GM21447 (cell line): ENCODE results near the gene ITPR1.

Experiments used
- ATAC-seq: cut with Tn5 transposase; IDR thresholded peaks from one replicate; pipeline ENCODE4 v1.9.1; 2021; ENCODE audit not compliant: unreplicated experiment

ITPR1 gene

GRCh38 chr3:4478261-4478660, 14.9 kb upstream of the ITPR1 start:
- ATAC-seq = no peak

- no peak for ATAC-seq
These were observed 1.3 kb upstream of the ITPR1 start for GRCh38 chr3:4491855-4492207.

GRCh38 chr3:4492208-4493013, 737 bp upstream of the ITPR1 start:
- ATAC-seq = peak; percentile 16

GRCh38 chr3:4493941-4494894, 1.1 kb downstream of the ITPR1 start:
- no peak for ATAC-seq

- peak; percentile 30 for ATAC-seq
These were observed 1.7 kb downstream of the ITPR1 start for GRCh38 chr3:4494895-4495264.

GRCh38 chr3:4495294-4496086, 2.3 kb downstream of the ITPR1 start:
- ATAC-seq = no peak

GRCh38 chr3:4496087-4496452, 2.9 kb downstream of the ITPR1 start:
- no peak for ATAC-seq

- no peak for ATAC-seq
These were observed 4.0 kb downstream of the ITPR1 start for GRCh38 chr3:4497005-4497692.

GRCh38 chr3:4497843-4498324, 4.7 kb downstream of the ITPR1 start:
- ATAC-seq = no peak

- no peak for ATAC-seq
These were observed 5.3 kb downstream of the ITPR1 start for GRCh38 chr3:4498446-4498845.

- no peak for ATAC-seq
These were observed 8.3 kb downstream of the ITPR1 start for GRCh38 chr3:4501437-4501836.

- no peak for ATAC-seq
These were observed 8.8 kb downstream of the ITPR1 start for GRCh38 chr3:4501927-4502326.

GRCh38 chr3:4503050-4503449, 9.9 kb downstream of the ITPR1 start:
- peak; percentile 56 for ATAC-seq

- ATAC-seq = no peak
These were observed 11.5 kb downstream of the ITPR1 start for GRCh38 chr3:4504340-4505261.

GRCh38 chr3:4505688-4506558, 12.8 kb downstream of the ITPR1 start:
- no peak for ATAC-seq

GRCh38 chr3:4506559-4507023, 13.4 kb downstream of the ITPR1 start:
- no peak for ATAC-seq

GRCh38 chr3:4507024-4507596, 14.0 kb downstream of the ITPR1 start:
- ATAC-seq = peak; percentile 23
